T-helper 2 cell treated with Interferon-gamma antibody and Interleukin-4, amounts not matched to agents 5 μg/mL and 100 μg/mL, for 36 hours (primary cell): ENCODE results near the gene XRRA1.

Experiments used
- DNase-seq: peaks from one replicate; pipeline ENCODE4 v3.0.0; 2021; ENCODE audit warnings: low spot score
- H3K27ac Mint-ChIP-seq: one replicate; pipeline ENCODE4 v1.8.0; 2021; ENCODE audit warnings: mild to moderate bottlenecking, mixed read lengths
- H3K27me3 Mint-ChIP-seq: one replicate; pipeline ENCODE4 v1.8.0; 2021; ENCODE audit warnings: low read depth, mixed read lengths
- H3K36me3 Mint-ChIP-seq: one replicate; pipeline ENCODE4 v1.8.0; 2021; ENCODE audit warnings: low read depth, mixed read lengths
- H3K4me1 Mint-ChIP-seq: one replicate; pipeline ENCODE4 v1.8.0; 2021; ENCODE audit warnings: low read depth, mixed read lengths
- H3K4me3 Mint-ChIP-seq: one replicate; pipeline ENCODE4 v1.8.0; 2022; ENCODE audit warnings: mild to moderate bottlenecking, moderate library complexity, mixed read lengths
- H3K9me3 Mint-ChIP-seq: one replicate; pipeline ENCODE4 v1.8.0; 2021; ENCODE audit warnings: mixed read lengths

XRRA1 gene

DNA sequence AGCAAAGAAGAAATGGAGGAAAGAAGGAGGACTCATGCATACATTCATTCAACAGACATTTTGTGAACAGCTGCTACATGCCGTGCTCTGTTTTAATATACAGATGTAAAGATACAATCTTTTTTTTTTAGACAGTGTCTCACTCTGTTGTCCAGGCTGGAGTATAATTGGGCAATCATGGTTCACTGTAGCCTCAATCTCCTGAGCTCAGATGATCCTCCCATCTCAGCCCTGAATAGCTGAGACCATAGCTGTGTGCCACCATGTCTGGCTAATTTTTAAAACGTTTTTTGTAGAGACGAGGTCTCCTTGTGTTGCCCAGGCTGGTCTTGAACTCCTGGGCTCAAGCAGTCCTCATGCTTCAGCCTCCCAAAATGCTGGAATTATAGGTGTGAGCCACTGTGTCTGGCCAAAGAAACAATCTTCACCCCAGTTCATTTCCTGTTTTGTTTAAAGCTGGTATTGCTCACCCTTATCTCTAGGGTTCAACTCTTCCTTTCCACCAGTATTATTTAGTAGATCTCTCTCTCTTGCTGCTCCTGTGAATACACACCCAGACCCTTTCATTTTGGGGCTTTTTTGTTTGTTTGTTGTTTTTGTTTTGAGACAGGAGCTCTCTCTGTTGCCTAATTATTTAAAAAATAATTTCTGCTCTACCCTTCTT is 130.5 kb downstream of the XRRA1 start:
- no peak for DNase-seq
- Mint-ChIP-seq H3K27me3 (no peaks in the 10 kb centered on the region), H3K4me1 (peaks cover 20% of the 10 kb centered on the region), H3K36me3 (peaks cover 55% of the 10 kb centered on the region), H3K27ac (peak overlapping the region; percentile 74), H3K9me3 (peaks cover 3% of the 10 kb centered on the region), H3K4me3 (no peak overlapping the region)

DNA sequence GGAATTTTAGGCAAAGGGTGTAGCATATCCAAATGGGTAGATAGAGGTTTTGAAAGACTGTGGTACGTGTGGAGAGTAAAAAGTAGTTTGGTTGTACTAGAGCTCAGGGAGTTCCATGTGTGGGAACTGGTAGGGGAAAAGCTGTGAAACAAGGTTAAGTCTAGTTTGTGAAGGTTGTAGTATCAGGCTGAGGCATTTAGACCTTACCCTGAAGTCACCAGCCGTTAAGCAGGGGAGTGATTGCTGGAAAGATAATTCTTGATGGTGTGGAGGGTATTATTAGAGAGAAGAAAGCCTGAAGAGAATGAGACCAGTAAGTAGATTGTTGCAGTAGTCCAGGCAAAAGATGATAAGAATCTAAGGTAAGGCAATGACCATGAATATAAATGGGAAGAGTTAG is 132.2 kb downstream of the XRRA1 start:
- DNase-seq: no peak
- no peaks in the 10 kb centered on the region for H3K27me3 Mint-ChIP-seq
- H3K27ac Mint-ChIP-seq: no peak overlapping the region
- peaks cover 20% of the 10 kb centered on the region for H3K4me1 Mint-ChIP-seq
- H3K9me3 Mint-ChIP-seq: no peaks in the 10 kb centered on the region
- no peak overlapping the region for H3K4me3 Mint-ChIP-seq
- H3K36me3 Mint-ChIP-seq: peaks cover 48% of the 10 kb centered on the region

DNA sequence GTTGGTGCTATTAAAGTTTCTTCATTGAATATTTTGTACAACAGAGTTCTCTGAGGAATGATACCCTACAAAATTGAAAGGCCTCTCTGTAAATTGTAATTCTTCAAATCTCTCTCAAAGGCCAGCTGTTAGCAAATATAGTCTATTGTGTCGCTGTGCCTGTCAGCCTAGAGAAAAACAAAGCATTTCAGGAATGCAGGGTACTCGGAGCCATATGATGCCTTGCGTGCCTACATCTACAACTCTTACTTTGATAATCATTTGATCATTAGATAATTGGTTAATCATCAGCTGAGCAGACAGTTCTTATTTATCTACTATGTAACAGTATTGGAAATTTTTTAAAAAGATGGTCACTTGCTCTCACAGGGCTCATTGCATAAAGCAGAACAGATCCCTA is 132.9 kb downstream of the XRRA1 start:
- Mint-ChIP-seq H3K36me3 (peaks cover 44% of the 10 kb centered on the region), H3K27me3 (no peaks in the 10 kb centered on the region), H3K4me3 (no peak overlapping the region), H3K9me3 (no peaks in the 10 kb centered on the region), H3K27ac (no peak overlapping the region), H3K4me1 (peaks cover 20% of the 10 kb centered on the region)
- DNase-seq: no peak

DNA sequence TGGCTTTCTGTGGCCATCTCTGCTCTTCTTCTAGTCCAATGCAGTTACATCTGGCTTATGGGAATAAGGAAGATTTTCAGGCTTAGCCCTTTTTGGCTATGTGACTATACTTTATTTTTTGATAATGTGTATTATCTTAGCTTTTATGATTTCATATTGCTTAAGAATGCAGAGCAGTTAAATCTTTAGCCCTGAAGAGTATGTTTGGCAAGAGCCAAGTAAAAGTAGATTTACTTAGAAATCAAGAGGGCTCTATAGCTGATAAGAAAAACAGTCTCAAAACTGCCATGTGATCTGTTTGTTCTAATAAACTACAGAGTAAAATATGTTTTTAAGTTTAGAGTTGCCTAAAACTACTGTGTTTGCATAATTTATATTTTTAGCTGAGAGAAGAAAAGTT is 139.1 kb downstream of the XRRA1 start:
- Mint-ChIP-seq H3K4me3 (no peak overlapping the region), H3K4me1 (peaks cover 2% of the 10 kb centered on the region), H3K9me3 (no peaks in the 10 kb centered on the region), H3K27me3 (no peaks in the 10 kb centered on the region), H3K36me3 (peaks cover 5% of the 10 kb centered on the region), H3K27ac (no peak overlapping the region)
- no peak for DNase-seq

DNA sequence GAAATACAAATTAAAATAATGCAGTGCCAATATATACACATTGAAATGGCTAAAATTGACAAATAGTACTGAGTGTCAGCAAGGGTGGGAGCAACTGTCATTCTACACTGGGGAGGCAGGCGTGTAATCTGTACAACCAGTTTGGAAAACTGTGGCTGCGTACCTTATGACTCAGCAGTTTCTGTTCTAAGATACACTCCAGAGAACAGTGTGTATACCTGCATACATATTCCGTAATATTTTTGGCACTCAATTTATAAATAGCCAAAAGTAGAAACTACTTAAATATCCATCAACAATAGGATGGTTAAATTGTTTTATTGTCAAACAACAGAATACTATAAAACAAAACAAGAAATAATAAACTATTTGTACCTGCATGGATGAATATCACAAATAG is 142.6 kb downstream of the XRRA1 start:
- peaks cover 2% of the 10 kb centered on the region for H3K4me1 Mint-ChIP-seq
- H3K27ac Mint-ChIP-seq: no peak overlapping the region
- H3K9me3 Mint-ChIP-seq: no peaks in the 10 kb centered on the region
- H3K4me3 Mint-ChIP-seq: no peak overlapping the region
- no peak for DNase-seq
- peaks cover 6% of the 10 kb centered on the region for H3K36me3 Mint-ChIP-seq
- H3K27me3 Mint-ChIP-seq: no peaks in the 10 kb centered on the region

DNA sequence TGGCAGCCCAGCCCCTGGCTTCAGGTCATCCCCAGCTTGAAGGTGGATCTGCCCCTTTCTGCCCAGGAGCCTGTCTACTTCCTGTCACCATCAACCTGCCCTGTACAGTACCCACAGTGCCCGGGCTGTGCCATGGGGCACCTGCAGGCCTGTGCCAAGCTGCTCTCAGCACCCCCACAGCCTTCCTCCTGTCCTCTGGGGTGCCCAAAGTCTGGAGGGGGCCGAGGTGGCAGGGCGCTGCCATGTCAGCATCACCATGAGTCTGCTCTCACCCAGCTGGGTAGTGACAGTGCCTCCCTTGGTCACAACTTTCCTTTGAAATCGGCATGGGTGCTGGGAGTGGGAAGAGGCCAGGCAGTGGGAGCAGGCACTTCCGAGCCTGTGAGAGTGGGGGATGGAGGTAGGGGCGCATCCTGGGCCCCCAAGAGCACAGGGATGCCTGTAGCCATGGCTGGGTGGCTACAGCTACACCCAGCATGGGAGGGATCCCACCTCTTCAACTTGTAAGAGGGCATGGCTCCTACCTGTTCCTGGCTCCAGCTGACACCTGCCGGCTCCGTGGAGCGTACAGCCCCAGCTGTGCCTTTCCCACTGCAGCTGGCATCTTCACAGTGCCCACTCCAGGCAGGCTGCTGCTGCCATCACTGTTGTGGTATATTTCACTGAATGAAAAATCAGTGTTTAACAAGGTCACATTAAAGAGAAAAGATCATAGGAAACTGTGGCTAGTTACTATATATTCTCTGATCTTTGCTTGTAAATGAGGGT is 157.4 kb downstream of the XRRA1 start:
- H3K9me3 Mint-ChIP-seq: no peaks in the 10 kb centered on the region
- no peaks in the 10 kb centered on the region for H3K27me3 Mint-ChIP-seq
- H3K36me3 Mint-ChIP-seq: peaks cover 54% of the 10 kb centered on the region
- no peak overlapping the region for H3K4me3 Mint-ChIP-seq
- no peak for DNase-seq
- peaks cover 1% of the 10 kb centered on the region for H3K4me1 Mint-ChIP-seq
- H3K27ac Mint-ChIP-seq: no peak overlapping the region
